Smooth muscle cell (in vitro differentiated cells): Measurements from ENCODE around the gene CPN2. TPM values are rescaled to one million over a fixed set of nuclear protein-coding genes. Genes with fewer than 3 reads are reported as not detected.

Experiments used
- DNase-seq: peaks from one replicate; lab custom pipeline; 2025; ENCODE audit not compliant: unreplicated experiment; lab: John Stamatoyannopoulos, UW
- H2AFZ ChIP-seq: fragments of 200-600 bp; sonication (generic); 2 replicates; pipeline ENCODE4 v1.6.0; 2016; ENCODE audit warnings: antibody characterized with exemption, low read depth, mild to moderate bottlenecking
- H3F3A ChIP-seq: fragments of 200-600 bp; sonication (generic); 2 replicates; pipeline ENCODE4 v1.6.0; 2017; ENCODE audit warnings: antibody characterized with exemption, low read depth
- H3K27ac ChIP-seq: fragments of 200-600 bp; sonication (generic); 2 replicates; pipeline ENCODE4 v1.5.1; 2016; ENCODE audit warnings: low read depth, mild to moderate bottlenecking
- H3K27me3 ChIP-seq: fragments of 200-600 bp; sonication (generic); 2 replicates; pipeline ENCODE4 v1.6.1; 2016; ENCODE audit warnings: low read depth, mild to moderate bottlenecking
- H3K36me3 ChIP-seq: fragments of 200-600 bp; sonication (generic); 2 replicates; pipeline ENCODE4 v1.5.1; 2016; ENCODE audit warnings: low read depth
- H3K4me1 ChIP-seq: fragments of 200-600 bp; sonication (generic); 2 replicates; pipeline ENCODE4 v1.5.1; 2016; ENCODE audit warnings: low read depth
- H3K4me2 ChIP-seq: fragments of 200-600 bp; sonication (generic); 2 replicates; pipeline ENCODE4 v1.6.0; 2016; ENCODE audit warnings: mild to moderate bottlenecking
- H3K4me3 ChIP-seq: fragments of 200-600 bp; sonication (generic); 2 replicates; pipeline ENCODE4 v1.5.1; 2016; ENCODE audit warnings: mild to moderate bottlenecking
- H3K79me2 ChIP-seq: fragments of 200-600 bp; sonication (generic); 2 replicates; pipeline ENCODE4 v1.6.0; 2016; ENCODE audit warnings: low read depth, mild to moderate bottlenecking
- H3K9ac ChIP-seq: fragments of 200-600 bp; sonication (generic); 2 replicates; pipeline ENCODE4 v1.6.0; 2016; ENCODE audit warnings: low read depth
- H3K9me3 ChIP-seq: fragments of 200-600 bp; sonication (generic); replicated peaks from 2 replicates; pipeline ENCODE4 v1.5.1; 2016; ENCODE audit warnings: low read depth
- H4K20me1 ChIP-seq: fragments of 200-600 bp; sonication (generic); 2 replicates; pipeline ENCODE4 v1.6.0; 2016; ENCODE audit warnings: low read depth
- WGBS: methylation state at CpG from one replicate; pipeline ENCODE4 v1.1.7; 2016; ENCODE audit warnings: low lambda C conversion rate; 5-methylcytosine and 5-hydroxymethylcytosine counted together
- polyA plus RNA-seq: library from polyadenylated mRNA; unstranded; fragments of >200 nt; fragmentation: Nextera tagmentation; extraction: Ambion mirVana; gene quantifications from 2 replicates; pipeline ENCODE4 v1.2.1, GENCODE V29; 2016
- total RNA-seq: library from RNA; depleted of rRNA; stranded (reverse); fragments of >200 nt; gene quantifications from 2 replicates; pipeline ENCODE4 v1.2.3, GENCODE V29; 2014
- TF ChIP-seq, protein P1 (sequence below): fragments of 200-600 bp; sonication (generic); IDR thresholded peaks from 2 replicates; pipeline ENCODE4 v1.5.1; 2017; ENCODE audit warnings: borderline replicate concordance, mild to moderate bottlenecking, antibody characterized with exemption; ENCODE audit not compliant: insufficient read depth, poor library complexity, severe bottlenecking

CPN2 gene
- total and polyA plus RNA-seq, 2 experiments from 2014 or later: 0.13 TPM; not detected in 1

DNA sequence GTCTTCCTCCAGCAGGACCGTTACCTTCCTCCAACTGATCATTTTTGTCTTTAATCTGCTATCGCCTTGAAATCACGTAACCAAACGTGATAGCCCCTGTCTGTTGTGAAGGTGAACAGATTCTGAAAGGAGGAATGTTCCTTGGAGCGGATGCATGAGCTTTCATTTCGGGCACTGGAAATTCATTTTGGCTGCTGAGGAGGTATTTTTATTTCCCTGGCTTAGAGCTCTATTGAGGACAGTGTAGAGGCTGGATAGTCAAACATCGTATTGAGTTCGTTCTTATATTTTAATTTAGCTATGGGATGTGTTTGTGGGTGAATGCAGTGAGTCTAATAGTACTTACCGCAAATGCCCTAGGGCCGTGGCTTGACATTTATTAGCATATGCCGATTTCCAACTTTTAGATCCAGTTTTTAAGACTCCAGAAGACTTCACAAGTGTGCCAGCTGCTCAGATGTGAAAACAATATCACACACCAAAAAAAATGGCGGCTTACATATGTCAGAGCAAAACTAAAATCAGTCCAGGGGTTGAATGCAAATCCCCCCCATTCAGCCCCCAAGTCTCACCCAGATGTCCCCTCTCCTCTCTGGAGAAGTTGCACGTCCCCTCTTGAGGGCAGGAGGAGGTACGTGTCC is 22.1 kb downstream of the CPN2 start:
- no peak overlapping the region for H3K27ac ChIP-seq
- H3F3A ChIP-seq: peaks cover 14% of the 10 kb centered on the region
- no peaks in the 10 kb centered on the region for H3K36me3 ChIP-seq
- 95% methylated on average over 14 of the region's 14 CpGs for WGBS
- H3K9ac ChIP-seq: no peak overlapping the region
- H3K4me2 ChIP-seq: no peak overlapping the region
- no peak overlapping the region for H2AFZ ChIP-seq
- DNase-seq: no peak
- peaks cover 4% of the 10 kb centered on the region for H3K27me3 ChIP-seq
- H3K4me1 ChIP-seq: no peaks in the 10 kb centered on the region
- no peaks in the 10 kb centered on the region for H4K20me1 ChIP-seq
- TF ChIP-seq, protein P1, sequence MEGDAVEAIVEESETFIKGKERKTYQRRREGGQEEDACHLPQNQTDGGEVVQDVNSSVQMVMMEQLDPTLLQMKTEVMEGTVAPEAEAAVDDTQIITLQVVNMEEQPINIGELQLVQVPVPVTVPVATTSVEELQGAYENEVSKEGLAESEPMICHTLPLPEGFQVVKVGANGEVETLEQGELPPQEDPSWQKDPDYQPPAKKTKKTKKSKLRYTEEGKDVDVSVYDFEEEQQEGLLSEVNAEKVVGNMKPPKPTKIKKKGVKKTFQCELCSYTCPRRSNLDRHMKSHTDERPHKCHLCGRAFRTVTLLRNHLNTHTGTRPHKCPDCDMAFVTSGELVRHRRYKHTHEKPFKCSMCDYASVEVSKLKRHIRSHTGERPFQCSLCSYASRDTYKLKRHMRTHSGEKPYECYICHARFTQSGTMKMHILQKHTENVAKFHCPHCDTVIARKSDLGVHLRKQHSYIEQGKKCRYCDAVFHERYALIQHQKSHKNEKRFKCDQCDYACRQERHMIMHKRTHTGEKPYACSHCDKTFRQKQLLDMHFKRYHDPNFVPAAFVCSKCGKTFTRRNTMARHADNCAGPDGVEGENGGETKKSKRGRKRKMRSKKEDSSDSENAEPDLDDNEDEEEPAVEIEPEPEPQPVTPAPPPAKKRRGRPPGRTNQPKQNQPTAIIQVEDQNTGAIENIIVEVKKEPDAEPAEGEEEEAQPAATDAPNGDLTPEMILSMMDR: no peak
- no peaks in the 10 kb centered on the region for H3K79me2 ChIP-seq
- no peak overlapping the region for H3K4me3 ChIP-seq
- H3K9me3 ChIP-seq: no peaks in the 10 kb centered on the region

DNA sequence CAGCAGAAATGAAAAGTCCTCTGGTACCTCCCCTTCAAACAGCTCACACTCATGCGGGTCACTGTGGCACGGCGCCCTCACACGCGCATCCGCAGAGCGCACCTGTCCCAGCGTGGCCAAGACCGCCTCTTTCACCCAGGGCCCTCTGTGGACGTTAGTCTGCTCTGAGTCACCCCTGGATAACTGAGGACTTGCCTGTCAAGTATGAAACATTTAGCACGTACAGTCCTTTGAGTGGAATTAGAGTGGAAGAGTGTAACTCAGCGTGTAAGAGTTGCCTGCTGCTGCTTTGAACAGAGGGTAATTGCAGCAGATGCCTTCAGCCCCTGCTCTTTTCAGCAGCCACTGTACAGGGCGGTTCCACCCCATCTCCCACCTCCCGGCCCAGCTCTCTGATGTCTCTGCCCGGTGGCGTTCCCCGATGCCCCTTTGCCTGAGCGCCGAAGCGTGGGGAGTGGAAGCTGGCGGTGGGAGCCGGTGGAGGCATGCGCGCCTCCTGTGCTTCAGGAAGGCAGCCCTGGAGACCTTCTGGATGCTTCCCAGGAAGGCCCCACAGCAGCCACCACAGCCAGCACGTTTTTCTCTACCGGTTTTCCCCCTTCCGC is 23.0 kb downstream of the CPN2 start:
- H3K4me2 ChIP-seq: no peak overlapping the region
- no peaks in the 10 kb centered on the region for H4K20me1 ChIP-seq
- H3K4me1 ChIP-seq: no peaks in the 10 kb centered on the region
- no peaks in the 10 kb centered on the region for H3K36me3 ChIP-seq
- H3K79me2 ChIP-seq: no peaks in the 10 kb centered on the region
- H3K4me3 ChIP-seq: no peak overlapping the region
- peaks cover 4% of the 10 kb centered on the region for H3K27me3 ChIP-seq
- no peak for DNase-seq
- H3K9me3 ChIP-seq: no peaks in the 10 kb centered on the region
- no peak overlapping the region for H3K9ac ChIP-seq
- H3K27ac ChIP-seq: no peak overlapping the region
- peaks cover 14% of the 10 kb centered on the region for H3F3A ChIP-seq
- 81% methylated on average over 27 of the region's 27 CpGs for WGBS
- TF ChIP-seq, protein P1: no peak
- no peak overlapping the region for H2AFZ ChIP-seq

DNA sequence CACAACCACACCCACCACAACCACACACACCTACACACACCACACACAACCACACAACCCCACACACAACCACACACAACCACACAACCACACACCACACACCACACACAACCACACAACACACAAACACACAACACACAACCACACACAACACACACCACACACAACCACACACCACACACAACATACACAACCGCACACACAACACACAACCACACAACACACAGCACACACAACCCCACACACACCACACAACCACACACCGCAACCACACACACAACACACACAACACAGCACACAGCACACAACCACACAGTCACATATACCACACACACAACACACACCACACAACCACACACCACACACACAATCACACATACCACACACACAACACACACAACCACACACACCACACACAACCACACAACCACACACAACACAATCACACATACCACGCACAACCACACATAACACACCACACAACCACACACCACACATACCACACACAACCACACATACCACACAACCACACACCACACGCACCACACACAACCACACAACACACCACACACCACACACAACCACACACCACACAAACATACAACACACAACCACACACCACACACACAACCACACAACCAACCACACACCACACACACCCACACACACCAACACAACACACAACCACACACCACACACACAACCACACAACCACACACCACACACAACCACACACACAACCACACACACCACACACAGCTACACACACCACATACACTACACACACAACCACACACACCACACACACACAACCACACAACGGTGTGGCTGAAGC is 23.7 kb downstream of the CPN2 start:
- WGBS: 98% methylated on average over 4 of the region's 5 CpGs
- Histone ChIP-seq H3K4me3 (no peak overlapping the region), H3K27me3 (no peaks in the 10 kb centered on the region), H3K9me3 (no peaks in the 10 kb centered on the region), H4K20me1 (no peaks in the 10 kb centered on the region), H2AFZ (no peak overlapping the region), H3K36me3 (no peaks in the 10 kb centered on the region), H3K9ac (no peak overlapping the region), H3K27ac (no peak overlapping the region), H3K4me1 (no peaks in the 10 kb centered on the region), H3K79me2 (no peaks in the 10 kb centered on the region), H3F3A (peaks cover 14% of the 10 kb centered on the region), H3K4me2 (no peak overlapping the region)
- TF ChIP-seq, protein P1: no peak
- no peak for DNase-seq
